Stimulated activated CD8-positive, alpha-beta memory T cell treated with anti-CD3 and anti-CD28 coated beads, Interleukin-12 subunit alpha, Interleukin-12 subunit beta, amount 100 ng/mL, for 24 hours (primary cell): ENCODE data around the gene NUP188.
A peak's percentile ranks its signal among the peaks of the same experiment; 100 is the strongest.

ENCODE experiments used
- DNase-seq: peaks from one replicate; pipeline ENCODE4 v3.0.0-alpha.2; 2020; ENCODE audit errors: extremely low read depth

NUP188 gene

DNA sequence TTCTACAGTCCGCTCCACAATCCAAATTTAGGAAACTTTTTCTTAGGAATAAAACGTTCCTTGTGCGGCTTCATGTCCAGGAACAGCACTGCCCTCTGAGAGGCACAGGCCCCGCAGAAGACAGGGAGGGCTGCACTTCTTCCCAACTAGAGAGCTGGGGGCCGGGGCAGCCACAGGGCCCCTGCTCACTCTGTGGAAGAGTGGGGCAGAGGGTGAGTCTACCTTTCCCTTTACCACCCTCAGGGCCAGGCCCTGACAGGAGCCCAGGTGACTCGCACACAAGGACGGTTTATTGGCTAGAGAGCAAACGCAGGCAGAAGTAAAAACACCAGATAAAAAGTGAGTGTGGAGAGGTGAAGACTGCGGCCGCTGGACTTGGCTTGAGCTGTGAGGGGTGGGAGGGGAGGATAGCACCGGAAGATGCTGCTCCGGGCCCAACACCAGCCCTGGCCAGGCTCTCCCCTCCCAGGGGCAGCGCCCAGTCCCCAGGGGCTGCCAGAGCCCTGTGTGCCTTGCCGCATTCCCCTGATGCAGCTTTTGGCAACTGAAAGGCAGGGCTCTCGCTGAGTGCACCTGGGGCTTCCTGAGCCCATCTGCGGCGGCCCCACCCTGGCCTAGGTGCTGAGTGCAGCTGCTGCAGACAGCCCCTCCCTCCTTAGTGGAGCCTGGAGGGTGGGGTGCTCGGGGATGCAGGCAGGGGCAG lies 60.4 kb downstream of the NUP188 start:
- DNase-seq = no peak

DNA sequence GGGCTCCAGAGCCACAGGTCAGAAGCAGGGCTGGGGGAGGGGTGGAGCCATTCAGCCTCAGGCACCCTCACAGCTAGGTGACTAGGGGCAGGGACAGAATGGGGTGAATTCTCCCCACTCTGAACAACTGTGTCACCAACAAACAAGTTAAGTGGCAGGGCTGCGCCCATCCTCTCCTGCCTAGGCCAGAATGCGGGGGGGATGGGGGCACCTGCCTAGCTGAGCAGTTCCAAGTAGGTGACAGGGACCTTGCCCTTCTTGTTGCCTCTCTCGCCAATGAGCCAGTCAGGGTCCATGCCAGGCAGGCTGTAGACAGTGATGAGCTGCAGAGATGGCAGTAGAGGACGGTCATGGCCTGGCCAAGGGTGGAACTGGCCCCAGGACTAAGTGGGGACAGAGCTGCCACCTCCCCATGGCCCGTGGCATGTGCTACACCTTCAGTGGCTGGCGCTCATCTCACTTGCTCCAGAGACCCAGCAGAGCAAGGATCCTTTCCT lies 61.0 kb downstream of the NUP188 start:
- no peak for DNase-seq

DNA sequence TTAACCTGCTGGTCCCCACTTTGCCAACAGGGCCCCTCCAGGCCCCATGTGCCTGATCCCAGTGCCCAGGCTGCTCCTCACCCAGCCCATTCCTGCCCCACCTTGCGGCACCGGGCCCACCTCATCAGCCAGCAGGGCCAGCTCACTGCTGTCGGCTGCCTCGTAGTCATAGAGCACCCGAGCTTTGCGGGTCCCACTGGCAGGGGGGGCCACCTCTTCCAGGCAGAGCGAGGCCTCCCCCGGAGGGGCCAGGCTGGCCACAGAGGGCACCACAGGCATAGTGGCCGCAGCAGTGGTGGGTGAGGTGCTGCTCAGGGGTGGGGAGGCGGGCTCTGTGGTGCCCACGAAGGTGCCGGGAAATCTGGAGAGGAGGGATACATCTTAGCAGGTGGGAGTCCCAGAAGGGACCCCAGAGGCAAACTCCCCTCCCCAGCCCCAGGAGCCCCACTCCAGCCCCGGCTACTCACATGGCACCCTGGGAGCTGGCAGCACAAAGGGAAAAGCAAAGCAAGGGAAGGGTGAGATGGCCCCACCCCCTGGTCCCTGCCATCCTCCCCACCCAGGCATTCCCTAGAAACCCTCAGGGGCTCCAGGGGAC lies 61.6 kb downstream of the NUP188 start:
- DNase-seq = no peak

DNA sequence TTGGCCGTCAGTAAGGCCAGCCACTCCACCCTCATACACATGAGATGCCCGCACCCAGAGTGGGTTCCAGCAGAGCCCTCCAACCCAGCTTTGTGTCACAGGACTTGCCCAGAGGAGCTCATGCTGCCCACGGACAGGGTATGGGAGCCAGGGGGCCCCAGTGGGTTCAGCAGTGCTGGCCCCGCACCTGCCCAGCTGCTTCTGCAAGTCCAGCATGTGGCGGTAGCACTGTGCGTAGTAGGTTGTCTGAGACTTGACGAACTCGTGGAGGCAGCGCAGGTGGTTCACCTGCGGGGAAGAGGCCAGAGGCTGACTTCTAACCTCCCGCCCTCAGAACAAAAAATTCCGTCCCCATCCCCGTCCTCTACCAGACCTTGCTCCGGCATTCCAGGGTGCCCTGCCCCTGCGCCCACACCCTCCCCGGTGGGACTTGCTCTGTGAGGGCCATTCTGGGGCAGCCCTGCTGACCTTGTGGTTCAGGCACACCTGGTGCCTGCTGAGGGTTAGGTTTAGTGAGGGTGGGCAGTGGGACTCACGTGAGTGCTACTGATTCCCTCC lies 62.2 kb downstream of the NUP188 start:
- DNase-seq = no peak

DNA sequence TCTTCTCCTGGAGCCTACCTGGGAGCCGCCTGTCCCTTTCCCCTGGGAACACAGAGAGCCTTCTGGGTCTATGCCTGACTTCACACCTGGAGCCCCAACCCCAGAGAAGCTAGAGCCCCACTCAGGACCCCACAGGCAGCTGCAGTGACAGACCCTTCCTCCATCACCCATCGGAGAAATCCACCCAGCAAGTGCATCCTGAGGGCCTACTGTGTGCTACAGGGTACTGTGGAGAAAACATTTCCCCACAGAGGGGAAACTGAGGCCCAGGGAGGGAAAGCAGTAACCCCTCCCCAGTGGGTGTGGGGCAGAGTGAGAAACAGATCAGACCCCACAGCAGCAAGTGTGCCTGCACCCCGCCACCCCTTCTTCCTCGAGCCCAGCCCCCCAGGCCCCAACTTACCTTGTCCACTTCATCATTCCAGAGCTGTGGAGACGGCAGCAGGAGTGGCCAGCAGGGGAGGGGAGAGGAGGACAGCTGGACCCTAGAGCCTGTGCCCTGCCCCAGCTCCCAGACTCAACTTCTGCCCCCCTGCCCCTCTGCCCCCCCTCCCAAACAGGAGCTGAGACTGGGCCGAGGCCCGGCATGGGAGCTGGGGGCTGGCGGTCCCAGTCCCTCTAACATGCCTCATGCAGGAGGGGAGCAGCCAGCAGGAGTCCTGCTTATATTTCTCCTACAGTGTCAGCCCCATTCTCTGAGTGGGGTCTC lies 62.9 kb downstream of the NUP188 start:
- no peak for DNase-seq

DNA sequence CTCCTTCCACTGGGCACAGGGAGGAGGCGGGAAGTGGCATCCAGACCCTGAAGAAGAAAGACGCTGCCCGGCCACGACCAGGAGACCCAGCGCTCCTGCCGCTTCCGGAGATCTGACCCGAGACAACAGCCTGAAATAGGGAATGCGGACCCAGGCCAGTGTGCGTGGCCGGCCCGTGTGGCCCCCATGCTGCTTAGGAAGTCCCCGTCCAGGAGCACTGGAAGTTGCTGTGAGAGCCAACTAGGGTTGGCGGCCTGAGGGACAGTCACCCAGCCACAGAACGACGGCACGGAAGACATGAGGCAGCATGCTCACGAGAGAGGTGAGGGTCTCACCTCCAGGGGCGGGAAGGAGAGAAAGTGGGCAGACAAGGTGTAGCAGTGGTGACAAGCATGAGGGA lies 63.7 kb downstream of the NUP188 start:
- no peak for DNase-seq

DNA sequence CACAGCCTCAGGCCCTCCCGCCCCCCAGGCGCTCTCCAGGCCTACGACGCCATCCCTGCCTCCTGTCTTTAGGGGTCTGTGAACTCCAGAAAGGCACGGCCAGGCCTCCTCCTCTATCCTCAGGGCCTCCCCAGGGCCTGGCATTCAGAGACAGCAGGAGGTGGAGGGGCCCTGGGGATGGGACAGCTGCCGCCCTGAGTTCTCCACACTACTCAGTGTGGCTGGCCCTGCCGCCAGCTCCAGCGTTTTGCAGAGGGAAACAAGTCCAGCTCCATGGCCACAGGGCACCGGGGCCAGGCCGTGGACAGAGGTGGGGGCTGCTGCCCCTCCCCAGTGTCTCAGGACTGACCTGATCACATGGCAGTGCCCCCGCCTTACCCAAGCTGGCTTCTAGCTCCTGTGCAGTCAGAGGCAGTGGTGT lies 64.3 kb downstream of the NUP188 start:
- DNase-seq = no peak

DNA sequence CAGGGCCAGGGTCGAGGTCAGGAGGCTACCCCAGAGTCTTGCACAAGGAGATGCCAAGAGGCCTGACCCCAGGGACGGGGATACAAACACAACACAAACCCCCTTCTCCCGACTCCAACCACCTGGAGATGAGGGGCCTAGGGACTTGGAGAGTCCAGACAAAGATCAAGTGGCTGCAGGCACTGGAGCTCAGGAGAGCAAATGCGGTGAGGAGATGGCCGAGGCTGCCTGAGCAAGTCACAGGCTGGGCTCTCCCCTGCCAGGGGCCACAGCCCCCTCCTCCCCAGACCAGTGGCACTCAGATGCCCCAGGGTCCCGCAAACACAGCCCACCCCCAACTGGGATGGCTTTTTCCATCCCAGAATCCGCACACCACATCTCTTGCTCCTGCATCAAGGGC lies 64.8 kb downstream of the NUP188 start:
- DNase-seq = no peak

DNA sequence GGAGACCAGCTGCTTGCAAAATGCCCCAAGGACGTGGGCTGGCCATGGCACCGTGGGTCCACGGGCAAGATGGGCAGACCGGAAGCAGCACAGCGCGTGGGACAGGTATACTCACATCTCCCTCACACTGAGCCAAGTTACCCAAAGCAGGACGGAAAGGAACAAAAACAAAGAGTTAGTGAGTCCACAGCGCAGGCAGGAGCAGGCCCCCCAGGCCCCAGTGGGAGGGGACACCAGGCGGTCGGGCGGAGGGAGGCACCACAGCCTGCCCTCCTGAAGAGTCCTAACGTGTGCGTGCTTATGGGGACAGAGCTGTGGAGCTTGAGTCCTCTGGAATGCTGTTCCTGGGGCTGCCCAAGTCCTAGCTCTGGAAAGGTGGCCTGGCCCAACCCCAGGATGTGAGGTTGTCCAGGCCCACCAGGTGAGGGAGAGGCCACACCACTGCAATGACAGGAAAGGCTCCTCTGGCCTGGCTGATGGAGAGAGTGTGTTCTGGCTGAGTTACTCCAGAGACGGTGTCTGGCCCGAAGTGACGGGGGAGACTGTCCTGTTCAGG lies 65.5 kb downstream of the NUP188 start:
- DNase-seq = no peak

DNA sequence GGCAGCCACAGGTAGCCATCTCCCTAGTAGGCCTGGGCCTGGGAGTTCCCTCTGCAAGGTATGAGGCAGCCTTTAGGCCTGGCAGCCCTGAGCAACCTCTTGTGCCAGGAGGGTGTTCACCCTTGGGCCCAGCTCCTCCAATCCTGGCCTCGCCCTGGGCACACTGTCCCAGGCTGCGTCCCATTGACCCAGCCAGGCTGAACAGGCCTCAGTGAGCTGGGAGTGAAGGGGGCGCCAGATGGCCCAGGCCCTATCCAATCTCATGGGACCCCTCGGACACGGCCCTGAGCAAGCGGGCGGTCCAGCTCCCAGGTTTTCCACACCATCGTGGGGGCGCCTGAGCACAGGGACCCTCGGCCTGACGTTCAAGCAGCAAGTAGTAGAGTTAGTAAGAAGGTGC lies 66.2 kb downstream of the NUP188 start:
- no peak for DNase-seq

DNA sequence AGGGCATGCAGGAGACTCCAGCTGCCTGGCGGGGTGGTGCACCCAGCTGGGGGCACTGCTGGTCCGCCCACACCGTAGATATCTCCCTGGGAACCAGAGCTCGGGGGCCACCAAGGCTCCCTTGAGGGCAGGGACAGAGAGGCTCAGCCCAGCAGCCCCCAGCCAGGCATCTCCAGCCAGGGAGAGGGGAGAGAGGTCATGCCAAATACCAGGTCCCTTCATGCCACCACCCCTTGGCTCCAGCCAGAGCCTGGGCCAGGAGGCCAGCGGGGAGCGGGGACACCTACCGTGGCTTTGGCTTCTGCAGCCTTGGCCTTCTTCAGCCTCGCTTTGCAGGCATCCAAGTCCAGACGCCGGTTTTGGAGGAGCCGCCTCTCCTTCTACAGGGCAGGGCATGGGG lies 66.6 kb downstream of the NUP188 start:
- no peak for DNase-seq

DNA sequence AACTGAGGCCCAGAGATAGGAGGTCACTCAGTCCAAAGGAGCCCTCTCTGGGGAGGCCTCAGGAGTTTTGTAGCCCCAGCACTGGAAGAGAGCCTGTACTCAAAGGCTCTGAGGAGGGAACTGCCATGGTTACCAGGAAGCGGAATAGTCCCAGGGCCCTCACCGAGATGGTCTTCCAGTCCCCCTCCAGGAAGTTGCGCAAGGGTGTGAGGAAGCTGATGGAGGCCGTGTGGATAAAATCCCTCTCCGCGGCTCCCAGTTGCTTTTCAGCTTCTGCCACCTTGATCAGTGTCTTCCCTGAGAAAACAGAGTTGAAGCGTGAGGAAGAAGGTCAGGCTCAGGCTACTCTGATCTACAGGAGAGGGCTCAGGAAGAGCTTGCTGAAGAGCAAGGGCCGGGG lies 67.1 kb downstream of the NUP188 start:
- DNase-seq = no peak

DNA sequence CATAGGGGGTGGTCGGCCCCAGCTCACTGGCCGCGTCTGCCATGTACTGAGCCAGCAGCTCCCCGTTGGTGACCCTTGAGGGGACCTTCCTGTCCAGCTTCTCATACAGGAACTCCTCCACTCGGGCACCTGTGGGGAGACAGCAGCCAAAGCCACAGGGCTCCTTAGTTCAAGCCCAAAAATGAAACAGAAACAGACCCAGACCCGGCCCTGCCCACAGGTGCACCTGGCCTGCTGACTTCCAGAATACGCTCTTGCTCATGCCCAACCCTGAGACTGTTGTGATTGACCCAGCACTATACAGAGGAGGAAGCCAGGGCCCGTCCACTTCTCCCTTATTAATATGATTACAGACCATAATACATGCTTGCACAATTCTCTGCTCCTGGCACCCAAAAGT lies 73.6 kb downstream of the NUP188 start:
- no peak for DNase-seq

DNA sequence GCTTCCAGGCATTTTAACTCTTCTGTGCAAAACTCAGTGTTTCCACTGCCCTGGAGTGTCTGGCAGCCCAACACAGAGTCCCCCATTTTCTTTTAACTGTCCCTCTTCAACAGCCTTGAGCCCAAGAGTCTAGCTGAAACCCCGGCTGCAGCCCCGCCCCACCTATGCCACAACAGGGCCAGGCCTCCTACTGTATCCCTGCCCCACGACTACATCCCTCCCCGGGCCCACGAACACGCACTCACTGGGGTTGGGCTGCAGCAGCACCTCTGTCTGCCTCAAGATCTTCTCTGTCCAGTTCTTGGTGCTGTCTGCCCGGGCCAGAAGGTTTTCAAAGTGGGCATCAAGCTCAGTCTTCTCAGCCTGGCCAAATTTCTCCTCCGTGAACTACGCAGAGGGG lies 74.5 kb downstream of the NUP188 start:
- DNase-seq = no peak

DNA sequence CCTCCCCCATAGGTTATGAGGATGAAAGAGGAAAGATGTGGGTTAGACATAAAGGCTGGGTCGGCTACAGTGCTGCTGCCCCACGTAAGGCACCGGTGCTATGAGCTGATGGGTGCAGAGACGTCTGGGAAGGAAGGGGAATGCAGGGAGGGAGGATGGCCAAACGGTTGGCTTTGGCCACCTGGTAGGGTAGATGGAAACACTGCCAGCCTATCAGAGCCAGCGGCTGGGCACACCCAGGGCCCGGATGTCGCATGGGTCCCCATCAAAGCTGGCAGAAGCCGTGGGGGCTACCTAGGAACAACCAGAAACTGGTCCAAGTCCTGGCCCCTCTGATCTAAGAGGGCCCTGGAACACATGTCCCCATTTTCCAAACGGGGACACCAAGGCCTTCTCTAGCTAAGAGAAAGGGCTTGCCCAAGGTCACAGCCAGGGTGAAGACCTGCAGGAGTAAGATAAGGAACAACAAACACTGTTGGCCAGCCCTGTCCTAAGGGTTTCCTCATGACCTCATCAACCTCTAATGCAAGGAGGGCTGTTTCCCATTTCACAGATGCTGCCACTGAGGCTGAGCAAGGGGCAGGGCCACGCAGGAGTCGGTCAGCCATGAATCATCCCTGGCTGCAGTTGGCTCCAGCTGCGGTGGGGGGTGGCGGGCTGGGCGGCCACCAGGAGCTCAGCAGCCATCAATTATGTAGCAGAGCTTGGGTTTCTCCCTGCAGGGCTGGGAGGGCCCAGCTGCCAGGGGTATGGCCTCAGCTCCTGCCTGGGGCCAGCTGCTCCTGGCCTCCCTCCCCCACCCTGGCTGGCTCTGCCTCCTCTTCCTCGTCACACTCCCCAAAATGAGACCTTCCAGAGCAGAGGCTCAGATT lies 75.8 kb downstream of the NUP188 start:
- no peak for DNase-seq

DNA sequence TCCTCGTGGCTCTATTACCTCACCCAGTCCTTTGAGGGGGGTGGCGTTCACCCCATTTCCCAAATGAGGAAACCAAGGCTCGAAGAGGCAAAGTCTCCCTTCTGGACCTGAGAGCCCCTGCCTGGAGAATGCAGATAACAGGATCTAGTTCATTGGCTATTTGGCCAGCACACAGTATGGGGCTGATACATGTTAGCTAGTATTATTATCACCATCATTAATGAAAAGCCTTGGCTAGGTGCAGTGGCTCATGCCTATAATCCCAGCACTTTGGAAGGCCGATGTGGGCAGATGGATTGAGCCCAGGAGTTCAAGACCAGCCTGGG lies 76.4 kb downstream of the NUP188 start:
- no peak for DNase-seq

DNA sequence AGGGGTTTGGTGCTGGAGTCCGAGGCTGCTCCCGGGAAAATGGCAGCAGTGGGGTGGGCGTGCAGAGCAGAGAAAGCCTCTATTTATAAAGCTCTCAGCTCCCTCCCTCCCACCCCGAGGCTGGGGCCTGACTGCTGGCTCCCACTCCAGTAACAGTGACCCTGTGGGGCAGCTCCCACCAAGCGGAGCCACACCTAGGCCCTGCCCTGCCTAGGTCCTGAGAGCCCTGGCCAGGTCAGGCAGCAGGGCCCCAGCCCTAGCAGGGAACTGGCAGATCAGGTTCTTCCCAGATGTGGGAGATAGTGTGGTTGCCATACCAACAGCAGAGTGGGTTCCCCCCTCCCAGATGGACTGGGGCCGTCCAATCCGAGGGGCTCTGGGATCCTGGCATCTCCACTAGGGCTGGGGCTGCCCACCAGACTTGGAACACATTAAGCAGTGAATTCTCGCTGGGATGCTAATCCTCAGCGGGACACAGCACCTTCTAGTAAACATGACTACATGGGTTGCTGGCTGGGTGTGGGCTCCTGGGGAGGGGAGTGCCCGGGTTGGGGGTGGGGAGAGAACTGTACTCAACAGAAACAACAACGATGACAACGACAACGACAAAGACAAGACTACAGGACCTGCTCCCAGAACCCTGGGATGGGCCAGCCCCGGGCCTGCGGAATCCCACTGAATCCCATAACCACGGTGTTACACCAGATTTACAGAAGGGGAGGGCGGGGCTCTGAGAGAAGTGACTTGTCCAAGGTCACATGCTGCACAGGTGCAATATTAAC lies 79.1 kb downstream of the NUP188 start:
- no peak for DNase-seq

DNA sequence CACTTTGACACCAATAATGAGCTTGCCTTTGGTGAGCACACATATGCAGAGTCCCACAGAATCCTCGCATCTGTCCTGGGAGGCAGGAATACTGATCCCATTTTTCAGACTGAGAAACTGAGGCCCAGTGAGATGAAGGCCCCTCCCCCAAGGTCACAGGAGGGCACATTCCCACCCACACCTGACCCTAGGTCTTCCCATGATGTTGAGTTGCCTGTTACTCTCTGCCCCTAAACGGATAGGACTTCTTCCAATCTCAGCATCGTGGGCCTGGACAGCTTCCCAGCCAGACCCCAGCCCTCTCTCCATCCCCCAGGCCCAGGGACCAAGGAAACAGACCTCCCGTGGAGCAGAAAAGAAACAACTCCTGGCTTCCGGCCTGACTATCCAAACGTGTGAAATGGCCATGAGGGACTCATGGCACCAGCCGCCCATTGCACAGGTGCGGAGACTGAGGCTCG lies 79.8 kb downstream of the NUP188 start:
- DNase-seq = no peak

DNA sequence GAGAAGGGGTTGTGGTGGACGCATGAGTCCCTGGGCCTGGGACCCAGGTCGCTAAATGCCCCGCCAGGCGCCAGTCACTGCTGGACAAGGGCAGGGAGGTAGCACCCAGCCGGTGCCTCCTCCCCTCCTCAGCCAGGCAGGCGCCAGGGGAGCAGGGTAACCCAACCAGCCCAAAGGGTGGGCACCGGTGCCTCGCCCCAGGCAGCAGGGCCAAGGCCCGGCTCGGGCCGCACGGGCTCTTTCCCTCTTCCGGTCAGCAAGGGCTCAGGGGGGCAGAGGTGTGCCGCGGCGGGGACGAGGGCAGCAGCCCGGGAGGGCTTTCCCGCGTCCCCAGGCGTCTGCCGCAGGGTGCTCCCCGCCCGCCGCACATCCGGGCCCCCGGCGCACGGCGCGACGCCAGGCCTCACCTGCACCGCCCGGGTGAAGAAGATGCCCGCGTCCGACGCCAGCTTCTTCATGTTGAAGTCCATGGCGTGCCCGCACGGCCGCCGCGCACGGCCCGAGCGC lies 80.2 kb downstream of the NUP188 start:
- peak; percentile 16 for DNase-seq

DNA sequence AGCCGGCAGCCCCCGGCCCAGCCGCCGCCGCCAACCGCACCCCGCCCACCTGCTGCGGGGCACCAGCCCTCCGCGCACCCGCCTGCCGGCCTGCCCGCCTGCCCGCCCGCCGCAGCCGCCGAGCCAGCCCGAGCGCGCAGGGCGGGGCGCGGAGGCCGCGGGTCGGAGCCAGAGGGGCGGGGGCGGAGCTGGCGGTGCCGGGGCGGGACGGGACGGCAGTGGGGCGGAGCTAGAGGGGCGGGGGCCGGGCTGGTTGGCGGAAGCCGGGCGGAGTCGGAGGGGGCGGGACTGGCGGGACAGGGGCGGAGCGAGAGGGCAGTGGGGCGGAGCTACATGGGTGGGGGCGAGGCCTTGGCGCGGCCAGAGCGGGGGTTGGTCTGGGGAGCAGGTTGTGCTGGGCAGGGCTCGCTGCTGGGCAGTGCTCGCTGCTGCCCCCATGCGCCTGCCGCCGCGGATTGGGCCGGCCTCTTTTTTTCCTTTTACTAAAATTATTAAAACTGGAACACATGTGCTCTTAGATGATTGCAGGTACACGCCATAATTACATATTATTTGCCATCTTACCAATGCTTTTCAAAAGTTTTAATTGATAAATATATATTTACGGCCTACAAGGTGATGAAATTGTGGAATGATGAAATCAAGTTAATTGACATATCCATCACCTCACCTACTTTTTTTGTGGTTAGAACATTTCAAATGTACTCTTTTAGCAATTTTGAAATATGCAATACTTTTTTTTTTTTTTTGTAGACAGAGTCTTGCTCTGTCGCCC lies 80.9 kb downstream of the NUP188 start, which contains the start of gene SH3GLB2:
TSS of gene SH3GLB2 (minus strand) at position 140 of the 775 bp plus-strand sequence. CDS start 177 bp downstream, outside the sequence.
- peak; percentile 85 for DNase-seq
